GM10248 (cell line): ENCODE results near the gene SLC22A23.

Experiments
- CTCF ChIA-PET: fragments of 300-600 bp; sonication (Branson Sonifier 250); formaldehyde crosslinking; extraction: SDS; loops from one replicate; lab custom pipeline; 2021; ENCODE audit warnings: antibody characterized with exemption; lab: Yijun Ruan, JAX
- POLR2A ChIA-PET: fragments of 350-650 bp; sonication (Branson Sonifier 250); formaldehyde crosslinking; extraction: SDS; loops from one replicate; lab custom pipeline; 2020; ENCODE audit warnings: antibody characterized with exemption; lab: Yijun Ruan, JAX
- DNase-seq: peaks from one replicate; pipeline ENCODE4 v3.0.0; 2012; ENCODE audit errors: extremely low spot score
- TF ChIP-seq, protein P1 (sequence below): IDR thresholded peaks from 2 replicates; pipeline ENCODE4 v1.5.1; 2012; ENCODE audit warnings: mild to moderate bottlenecking, low read depth; ENCODE audit errors: extremely low read depth, missing control alignments, control extremely low read depth

Gene SLC22A23

DNA sequence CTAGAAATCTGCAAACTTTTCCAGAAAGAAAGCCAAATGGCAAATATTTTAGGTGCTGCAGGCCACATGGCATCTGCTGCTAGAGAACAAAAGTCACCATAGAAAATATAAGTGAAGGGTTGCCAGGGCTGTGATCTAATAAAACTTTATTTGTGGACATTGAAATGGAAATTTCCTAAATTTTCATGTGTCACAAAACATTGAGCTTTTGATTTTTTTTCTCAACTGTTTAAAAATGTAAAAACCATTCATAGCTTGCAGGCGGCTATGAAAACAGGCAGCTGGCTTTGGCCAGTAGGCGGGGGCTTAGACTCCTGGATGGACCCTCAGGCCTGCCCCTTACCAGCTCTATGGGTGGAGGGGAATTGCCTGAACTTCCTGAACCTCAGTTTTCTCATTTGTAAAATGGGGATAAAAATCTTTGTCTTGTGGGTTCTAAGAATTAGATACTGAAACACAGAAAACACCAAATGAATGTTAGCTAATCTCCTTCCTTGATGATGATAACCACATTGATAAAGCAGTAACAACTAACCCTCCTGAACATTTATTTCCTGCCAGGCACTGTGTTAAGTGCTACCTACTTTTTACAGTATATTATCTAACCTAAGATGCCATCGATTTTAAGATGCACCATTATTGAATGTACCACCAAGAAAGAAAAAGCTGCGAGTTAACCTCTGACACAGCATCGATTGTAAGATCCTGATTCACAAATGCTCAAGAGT lies 85.5 kb downstream of the SLC22A23 start:
- CTCF ChIA-PET, result interaction anchor here (1.3 to 1.4 kb wide), 2 partner anchors 9 to 13 kb away, joined by 3 to 4 read pairs; no protein-coding TSS in a partner anchor

GRCh38 chr6:3370361-3371221 lies 86.3 kb downstream of the SLC22A23 start:
- TF ChIP-seq, protein P1, sequence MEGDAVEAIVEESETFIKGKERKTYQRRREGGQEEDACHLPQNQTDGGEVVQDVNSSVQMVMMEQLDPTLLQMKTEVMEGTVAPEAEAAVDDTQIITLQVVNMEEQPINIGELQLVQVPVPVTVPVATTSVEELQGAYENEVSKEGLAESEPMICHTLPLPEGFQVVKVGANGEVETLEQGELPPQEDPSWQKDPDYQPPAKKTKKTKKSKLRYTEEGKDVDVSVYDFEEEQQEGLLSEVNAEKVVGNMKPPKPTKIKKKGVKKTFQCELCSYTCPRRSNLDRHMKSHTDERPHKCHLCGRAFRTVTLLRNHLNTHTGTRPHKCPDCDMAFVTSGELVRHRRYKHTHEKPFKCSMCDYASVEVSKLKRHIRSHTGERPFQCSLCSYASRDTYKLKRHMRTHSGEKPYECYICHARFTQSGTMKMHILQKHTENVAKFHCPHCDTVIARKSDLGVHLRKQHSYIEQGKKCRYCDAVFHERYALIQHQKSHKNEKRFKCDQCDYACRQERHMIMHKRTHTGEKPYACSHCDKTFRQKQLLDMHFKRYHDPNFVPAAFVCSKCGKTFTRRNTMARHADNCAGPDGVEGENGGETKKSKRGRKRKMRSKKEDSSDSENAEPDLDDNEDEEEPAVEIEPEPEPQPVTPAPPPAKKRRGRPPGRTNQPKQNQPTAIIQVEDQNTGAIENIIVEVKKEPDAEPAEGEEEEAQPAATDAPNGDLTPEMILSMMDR, result no peak
- CTCF ChIA-PET, result interaction anchor here (0.7 to 1.4 kb wide), 5 partner anchors 10 to 79 kb away, joined by 3 to 5 read pairs (median 3); no protein-coding TSS in a partner anchor
- POLR2A ChIA-PET, result no interaction called here
- no peak for DNase-seq

More for the DNA sequence above, 85.5 kb downstream of the SLC22A23 start:
- POLR2A ChIA-PET, result no interaction called here
- TF ChIP-seq, protein P1, result no peak
- DNase-seq, result no peak

DNA sequence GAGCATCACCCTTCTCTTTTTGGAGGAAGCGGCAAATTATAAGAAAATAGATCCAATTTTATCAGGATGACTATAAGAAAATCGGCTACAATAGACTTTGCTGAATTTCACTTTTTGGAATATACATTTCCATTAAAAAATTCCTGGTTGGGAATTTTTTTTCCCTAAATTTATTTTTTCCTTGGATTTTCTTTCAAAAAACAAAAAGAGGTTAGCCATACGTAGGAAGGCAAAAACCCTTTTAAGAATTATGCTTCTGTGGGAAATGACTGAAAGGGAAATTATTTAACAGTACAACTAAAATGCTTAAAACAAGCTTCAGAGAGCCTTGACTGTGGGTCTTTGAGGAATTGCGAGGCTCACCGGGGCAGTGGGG lies 86.9 kb downstream of the SLC22A23 start:
- no peak for DNase-seq
- TF ChIP-seq, protein P1, result no peak
- POLR2A ChIA-PET, result no interaction called here
- CTCF ChIA-PET, result interaction anchor here (1.1 to 1.4 kb wide), 3 partner anchors 11 to 13 kb away, joined by 3 to 5 read pairs (median 4); no protein-coding TSS in a partner anchor

GRCh38 chr6:3368685-3369084 lies 88.2 kb downstream of the SLC22A23 start:
- no peak for DNase-seq
- CTCF ChIA-PET, result interaction anchor here (1.1 kb wide), 1 partner anchor 42 kb away, joined by 3 read pairs; no protein-coding TSS in a partner anchor
- TF ChIP-seq, protein P1, result no peak
- POLR2A ChIA-PET, result no interaction called here

- POLR2A ChIA-PET, result no interaction called here
- CTCF ChIA-PET, result interaction anchor here (0.8 kb wide), 1 partner anchor 10 kb away, joined by 4 read pairs; no protein-coding TSS in a partner anchor
- TF ChIP-seq, protein P1, result no peak
- peak; percentile 45 for DNase-seq
Observed at GRCh38 chr6:3367630-3368029, 89.2 kb downstream of the SLC22A23 start.

DNA sequence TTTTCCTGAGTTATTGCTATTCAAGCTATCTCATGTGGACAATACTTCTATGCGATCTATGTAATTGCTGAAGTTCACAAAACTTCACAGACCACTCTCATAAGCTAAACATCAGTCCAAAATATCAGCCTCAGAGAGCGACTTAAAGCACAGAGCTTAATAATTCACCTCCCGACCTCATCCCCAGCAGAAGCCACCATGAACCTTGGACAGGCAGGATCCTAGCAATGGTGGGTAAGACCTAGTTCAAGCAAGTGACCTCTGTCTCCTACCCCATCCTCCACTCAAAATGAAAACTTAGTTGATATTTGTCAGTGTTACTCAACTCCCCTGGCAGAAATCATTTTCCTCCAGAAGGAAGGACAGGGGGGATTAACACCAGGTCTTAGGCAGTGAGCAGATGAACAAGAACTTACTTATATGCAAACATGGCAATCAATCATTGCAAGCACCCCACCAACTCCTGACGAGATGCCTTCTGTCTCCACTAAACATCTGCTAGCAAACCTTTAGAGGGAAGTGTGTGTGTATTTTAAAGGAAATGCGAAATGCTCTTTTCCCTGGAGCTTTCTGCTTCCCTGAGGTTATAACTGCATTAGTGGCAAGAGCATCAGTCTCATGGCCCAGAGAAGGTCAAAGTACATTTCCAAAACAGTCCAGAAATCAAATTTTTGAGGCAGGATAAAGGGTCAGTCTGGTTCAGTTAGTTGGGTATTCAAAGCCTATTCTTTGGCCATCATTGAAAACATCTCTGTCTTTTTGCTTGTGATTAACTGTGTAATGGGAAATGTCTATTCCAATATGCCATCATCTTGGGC lies 90.0 kb downstream of the SLC22A23 start:
- CTCF ChIA-PET, result interaction anchor here (0.8 to 1.8 kb wide), 4 partner anchors 9 to 16 kb away, joined by 3 to 4 read pairs (median 4); no protein-coding TSS in a partner anchor
- POLR2A ChIA-PET, result no interaction called here
- DNase-seq, result no peak
- TF ChIP-seq, protein P1, result no peak
